Renal cortex interstitium (tissue), 11 donors: ENCODE results near the gene GSTP1. TPM values are rescaled to one million over a fixed set of nuclear protein-coding genes. Genes with fewer than 3 reads are reported as not detected.
"Not testable (repeated sequence)": the region's sequence is repeated elsewhere in the genome, so short reads cannot be mapped to it uniquely, and the experiment has no call there.

Source experiments
- DNase-seq, 11 donors: peaks; one replicate each; pipeline ENCODE4 v3.0.0-alpha.2; 2013; ENCODE audit warnings: low read depth in 9 of 11, low spot score in 4 of 11; ENCODE audit errors: extremely low read depth in 1 of 11
- polyA plus RNA-seq, 3 donors: library from polyadenylated mRNA; unstranded; fragments of 120-200 nt; gene quantifications; one replicate each; pipeline ENCODE4 v1.2.1, GENCODE V29; 2013; ENCODE audit not compliant: insufficient read length in 3 of 3

GSTP1 gene
- polyA plus RNA-seq, 3 donors = 697 to 788 (median 758) TPM

DNA sequence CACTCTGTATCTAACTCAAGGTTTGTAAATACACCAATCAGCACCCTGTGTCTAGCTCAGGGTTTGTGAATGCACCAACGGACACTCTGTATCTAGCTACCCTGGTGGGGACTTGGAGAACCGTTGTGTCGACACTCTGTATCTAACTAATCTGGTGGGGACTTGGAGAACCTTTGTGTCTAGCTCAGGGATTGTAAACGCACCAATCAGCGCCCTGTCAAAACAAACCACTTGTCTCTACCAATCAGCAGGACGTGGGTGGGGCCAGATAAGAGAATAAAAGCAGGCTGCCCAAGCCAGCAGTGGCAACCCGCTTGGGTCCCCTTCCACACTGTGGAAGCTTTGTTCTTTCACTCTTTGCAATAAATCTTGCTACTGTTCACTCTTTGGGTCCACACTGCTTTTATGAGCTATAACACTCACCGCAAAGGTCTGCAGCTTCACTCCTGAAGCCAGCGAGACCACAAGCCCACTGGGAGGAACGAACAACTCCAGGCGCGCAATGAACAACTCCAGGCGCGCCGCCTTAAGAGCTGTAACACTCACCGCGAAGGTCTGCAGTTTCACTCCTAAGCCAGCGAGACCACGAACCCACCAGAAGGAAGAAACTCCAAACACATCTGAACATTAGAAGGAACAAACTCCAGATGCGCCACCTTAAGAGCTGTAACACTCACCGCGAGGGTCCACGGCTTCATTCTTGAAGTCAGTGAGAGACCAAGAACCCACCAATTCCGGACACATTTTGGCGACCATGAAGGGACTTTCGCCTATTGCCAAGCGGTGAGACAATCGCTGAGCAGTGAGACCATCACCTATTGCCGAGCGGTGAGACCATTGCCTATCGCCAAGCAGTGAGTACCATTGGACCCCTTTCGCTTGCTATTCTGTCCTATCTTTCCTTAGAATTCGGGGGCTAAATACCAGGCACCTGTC is 36.3 kb downstream of the GSTP1 start:
- DNase-seq = not testable (repeated sequence)

DNA sequence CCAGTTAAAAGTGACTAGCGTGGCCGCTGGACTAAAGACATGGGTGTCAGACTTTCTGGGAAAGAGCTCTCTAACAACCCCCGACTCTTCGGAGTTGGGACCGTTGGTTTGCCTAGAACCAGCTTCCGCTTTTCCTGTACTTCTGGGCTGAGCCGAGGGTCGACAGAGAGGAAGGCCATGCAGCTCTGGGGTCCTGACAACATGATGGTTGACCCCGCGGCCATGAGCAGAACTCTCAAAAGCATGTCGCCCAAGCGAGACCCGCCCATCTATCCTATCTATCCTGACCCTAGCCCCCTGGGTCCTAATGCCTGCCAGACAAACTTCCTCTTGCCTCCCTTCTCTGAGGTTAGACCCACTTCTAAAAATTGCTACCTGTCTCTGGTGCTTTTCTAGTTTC is 37.0 kb downstream of the GSTP1 start:
- DNase-seq = not testable (repeated sequence)

DNA sequence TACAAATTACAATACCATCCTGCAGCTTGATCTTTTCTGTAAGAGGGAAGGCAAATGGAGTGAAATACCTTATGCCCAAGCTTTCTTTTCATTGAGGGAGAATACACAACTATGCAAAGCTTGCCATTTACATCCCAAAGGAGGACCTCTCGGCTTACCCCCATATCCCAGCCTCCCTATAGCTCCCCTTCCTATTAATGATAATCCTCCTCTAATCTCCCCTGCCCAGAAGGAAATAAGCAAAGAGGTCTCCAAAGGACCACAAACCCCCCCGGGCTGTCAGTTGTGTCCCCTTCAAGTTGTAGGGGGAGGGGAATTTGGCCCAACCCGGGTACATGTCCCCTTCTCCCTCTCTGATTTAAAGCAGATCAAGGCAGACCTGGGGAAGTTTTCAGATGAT is 38.3 kb downstream of the GSTP1 start:
- DNase-seq = not testable (repeated sequence)

DNA sequence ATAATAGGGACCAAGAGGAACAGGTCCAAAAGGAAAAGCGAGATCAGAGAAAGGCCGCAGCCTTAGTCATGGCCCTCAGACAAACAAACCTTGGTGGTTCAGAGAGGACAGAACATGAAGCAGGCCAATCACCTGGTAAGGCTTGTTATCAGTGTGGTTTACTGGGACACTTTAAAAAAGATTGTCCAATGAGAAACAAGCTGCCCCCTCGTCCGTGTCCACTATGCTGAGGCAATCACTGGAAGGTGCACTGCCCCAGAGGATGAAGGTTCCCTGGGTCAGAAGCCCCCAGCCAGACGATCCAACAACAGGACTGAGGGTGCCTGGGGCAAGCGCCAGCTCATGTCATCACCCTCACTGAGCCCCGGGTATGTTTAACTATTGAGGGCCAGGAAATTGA is 39.3 kb downstream of the GSTP1 start:
- DNase-seq = not testable (repeated sequence)

DNA sequence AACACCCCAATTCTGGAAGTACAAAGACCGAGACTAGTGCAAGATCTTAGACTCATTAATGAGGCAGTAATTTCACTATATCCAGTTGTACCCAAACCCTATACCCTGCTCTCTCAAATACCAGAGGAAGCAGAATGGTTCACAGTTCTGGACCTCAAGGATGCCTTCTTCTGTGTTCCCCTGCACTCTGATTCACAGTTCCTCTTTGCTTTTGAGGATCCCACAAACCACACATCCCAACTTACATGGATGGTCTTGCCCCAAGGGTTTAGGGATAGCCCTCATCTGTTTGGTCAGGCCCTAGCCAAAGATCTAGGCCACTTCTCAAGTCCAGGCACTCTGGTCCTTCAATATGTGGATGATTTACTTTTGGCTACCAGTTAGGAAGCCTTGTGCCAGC is 40.2 kb downstream of the GSTP1 start:
- not testable (repeated sequence) for DNase-seq

DNA sequence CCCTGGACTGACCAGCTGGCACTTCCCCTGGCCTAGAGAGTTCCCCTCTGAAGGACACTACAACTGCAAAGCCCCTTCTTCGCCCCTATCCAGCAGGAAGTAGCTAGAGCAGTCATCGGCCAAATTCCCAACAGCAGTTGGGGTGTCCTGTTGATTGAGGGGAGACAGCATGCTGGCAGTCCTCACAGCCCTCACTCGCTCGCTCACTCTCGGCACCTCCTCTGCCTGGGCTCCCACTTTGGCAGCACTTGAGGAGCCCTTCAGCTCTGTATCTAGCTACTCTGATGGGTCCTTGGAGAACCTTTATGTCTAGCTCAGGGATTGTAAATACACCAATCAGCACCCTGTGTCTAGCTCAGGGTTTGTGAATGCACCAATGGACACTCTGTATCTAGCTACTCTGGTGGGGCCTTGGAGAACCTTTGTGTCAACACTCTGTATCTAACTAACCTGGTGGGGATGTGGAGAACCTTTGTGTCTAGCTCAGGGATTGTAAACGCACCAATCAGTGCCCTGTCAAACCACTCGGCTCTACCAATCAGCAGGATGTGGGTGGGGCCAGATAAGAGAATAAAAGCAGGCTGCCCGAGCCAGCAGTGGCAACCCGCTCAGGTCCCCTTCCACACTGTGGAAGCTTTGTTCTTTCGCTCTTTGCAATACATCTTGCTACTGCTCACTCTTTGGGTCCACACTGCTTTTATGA is 42.7 kb downstream of the GSTP1 start:
- not testable (repeated sequence) for DNase-seq

DNA sequence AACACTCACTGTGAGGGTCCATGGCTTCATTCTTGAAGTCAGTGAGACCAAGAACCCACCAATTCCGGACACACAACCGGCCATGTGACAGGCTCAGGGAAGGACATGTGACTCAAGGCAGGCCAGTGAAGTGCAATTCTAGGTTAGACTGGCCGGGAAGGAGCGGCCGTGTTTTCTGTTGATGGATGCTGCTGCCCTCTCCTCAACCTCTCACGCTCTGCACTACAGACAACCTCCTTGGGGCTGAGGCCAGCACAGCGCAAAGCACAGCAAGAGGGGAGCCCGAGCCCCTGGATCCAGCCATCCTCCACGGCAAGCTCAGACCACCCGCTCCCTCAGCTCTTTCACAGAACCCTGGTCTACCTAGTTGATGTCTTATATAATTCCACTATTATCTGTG is 43.4 kb downstream of the GSTP1 start:
- DNase-seq = no peak

DNA sequence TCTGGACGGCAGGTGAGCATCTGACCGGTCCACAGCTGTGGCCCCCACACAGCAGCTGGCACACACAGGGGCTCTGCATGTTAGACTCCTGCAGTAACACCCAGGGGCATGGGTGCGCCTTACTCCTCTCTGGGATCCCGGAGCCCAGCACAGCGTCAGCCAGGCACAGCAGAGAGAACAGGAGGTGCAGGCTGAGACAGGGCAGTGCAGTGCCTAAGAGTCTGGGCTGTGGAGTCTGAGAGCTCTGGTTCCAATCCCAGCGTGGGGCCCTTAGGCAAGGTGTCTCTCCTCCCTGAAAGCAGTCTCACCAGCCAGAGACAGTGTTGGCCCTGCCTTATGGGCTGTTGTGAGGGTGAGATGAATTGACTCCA is 43.8 kb downstream of the GSTP1 start:
- DNase-seq = no peak

DNA sequence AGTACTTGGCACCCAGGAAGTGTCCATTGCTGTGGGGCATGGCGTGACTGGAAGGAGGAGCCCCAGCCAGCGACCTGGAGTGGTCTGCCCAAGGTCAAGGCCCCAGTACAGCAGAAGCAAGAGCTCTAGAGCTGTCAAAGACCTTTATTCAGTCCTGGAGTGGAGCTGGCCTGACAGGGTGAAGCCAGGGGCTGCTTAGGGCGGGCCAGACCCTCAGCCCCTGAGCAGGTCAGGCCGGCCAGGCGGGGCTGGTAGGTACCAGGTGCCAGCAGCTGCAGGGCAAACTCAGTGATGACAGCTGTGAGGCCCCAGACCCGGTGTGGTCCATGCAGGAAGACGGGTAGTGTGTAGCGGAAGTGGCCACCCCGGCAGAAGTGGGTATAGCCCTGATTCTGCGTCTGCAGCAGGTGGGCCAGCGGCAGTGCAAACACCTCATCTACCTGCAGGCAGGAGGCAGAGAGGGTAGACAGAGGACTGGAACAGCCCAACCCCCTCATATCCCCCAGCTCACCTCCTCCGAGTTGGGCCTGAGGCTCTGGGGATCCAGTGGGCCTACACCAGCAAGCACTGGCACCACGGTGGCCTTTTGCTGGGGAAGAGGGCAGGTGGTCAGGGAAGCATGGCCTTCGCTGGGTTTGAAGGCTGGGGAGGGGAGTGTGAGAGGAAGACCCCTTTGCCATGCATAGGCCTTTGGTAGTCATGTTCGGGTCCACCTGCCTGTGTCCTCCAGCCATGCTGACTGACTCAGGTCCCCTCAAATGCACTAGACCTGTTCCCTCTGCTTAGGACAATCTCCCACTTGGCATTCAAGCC is 44.4 kb downstream of the GSTP1 start:
- DNase-seq = no peak

DNA sequence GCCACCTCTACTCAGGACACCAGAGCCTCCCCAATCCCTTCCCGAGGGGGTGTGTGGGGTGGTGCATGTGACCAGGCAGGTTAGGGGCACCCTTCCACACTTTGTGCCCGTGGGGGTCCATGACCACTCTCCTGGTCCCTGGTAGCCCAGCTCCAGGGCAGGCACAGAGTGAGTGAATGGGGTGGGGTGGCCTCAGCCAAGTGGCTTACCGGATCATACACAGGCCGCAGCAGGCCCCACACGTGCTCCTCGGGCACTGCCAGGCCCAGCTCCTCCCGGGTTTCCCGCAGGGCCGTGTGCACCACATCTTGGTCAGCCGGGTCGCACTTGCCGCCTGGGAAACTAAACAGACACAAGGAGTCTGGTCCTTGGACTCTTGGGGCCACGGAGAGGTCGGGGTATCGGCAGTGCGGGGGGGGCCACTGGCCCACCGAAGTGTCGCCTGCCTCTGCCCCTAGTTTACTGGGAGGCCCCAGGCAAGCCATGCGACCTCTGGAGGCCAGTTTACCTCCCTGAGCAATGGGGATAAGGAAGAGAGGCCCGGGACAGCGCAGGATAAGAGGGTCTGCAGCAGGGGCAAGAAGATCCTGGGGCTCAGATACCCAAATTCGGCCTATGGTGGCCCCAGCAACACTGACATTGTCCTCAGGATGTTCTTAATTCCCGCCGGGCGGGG is 45.2 kb downstream of the GSTP1 start:
- no peak for DNase-seq

DNA sequence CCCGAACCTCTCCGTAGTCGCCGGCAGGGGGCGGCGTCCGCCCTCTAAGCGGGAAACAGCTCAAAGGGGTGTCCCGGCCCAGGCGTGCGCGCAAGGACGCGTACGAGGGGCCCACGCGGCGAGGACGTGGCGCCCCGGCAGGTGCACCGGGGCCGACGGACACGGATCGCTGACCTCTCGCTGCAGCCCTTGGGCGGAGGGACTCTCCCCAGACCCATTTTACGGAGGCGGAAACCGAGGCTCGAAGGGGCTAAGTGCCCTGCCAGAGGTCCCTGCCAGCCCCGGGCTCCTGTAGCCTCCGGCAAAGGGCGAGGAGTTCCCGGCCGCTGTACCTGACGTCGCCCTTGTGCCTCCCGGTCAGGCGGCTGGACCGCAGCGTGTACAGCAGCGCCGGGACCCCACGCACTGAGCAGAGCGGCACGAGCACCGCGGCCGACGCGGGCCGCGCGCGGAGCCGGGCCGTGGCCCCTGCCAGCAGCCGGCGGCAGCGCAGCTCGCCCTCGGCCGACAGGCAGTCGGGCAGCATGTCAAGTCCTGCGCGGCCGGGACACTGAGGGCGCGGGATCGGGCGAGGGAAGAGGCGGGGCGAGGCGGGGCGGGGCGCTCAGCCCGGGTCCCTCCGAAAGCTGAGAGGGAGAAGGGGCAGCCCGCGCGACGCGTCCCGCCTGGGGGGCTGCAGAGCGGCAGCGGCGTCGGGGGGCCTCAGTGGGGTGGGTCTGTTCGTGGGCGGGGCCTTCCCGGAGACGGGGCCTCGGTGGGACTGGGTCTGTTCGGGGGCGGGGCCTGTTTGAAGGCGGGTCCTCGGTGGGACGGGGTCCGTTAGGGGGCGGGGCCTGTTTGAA is 46.0 kb downstream of the GSTP1 start, which contains the start of gene NUDT8:
Gene NUDT8 (minus strand): TSS at position 552 of the 842 bp plus-strand sequence. CDS start 26 bp downstream, at position 526.
- peak in 5 of 11 donors; percentile 35 to 63 (median 61) for DNase-seq

DNA sequence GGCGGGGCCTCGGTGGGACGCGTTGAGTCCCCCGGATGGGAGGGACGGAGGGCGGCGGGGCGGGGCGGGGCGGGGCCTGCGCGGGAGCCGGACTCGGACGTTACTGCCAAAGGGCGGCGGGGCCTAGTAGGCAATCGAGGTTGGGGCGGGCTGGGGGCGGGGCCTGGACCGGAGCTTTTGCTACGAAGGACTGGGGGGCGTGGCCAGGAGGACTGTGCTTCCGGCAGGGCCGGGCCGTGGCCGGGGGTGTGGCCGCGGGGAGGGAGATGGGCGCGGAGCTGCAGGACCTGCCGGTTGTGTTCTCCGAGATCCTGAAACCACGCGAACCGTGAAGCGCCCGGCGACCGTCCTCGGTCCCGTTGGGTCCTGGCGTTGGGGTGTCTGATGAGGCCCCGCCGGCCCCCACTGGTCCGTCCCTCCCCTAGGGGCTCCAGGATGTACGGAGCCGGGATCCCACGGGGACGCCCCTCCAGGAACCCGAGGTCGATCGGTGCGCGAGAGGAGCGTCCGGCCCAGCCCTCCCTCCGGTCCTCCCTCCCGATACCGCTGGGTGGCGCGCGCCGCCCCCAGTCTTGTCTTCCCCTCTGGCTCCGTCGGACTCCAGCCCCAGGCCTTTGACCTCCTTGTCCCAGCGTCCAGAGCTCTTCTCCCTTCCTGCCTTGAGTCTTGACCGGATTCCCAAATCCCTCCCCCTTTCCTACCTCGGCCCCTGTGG is 46.8 kb downstream of the GSTP1 start:
- peak; percentile 83 to 97 (median 96) for DNase-seq

DNA sequence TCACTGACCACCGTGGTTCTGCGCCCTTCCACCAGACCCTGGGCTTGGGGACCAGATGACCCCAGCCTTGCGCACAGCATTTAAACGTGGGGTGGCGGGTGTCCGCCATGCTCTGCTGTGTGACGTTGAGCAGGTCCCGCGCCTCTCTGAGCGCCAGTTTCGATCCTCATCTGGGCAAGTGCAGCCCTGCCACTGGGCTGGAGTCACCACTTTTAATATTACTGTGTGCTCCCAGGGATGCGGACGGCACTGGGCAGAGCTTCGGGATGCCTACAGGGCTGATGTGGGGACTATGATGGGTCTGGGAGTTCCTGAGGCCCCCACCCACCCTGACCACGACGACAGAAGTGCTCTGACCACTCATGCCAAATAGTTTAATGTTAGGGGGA is 47.3 kb downstream of the GSTP1 start:
- no peak for DNase-seq

DNA sequence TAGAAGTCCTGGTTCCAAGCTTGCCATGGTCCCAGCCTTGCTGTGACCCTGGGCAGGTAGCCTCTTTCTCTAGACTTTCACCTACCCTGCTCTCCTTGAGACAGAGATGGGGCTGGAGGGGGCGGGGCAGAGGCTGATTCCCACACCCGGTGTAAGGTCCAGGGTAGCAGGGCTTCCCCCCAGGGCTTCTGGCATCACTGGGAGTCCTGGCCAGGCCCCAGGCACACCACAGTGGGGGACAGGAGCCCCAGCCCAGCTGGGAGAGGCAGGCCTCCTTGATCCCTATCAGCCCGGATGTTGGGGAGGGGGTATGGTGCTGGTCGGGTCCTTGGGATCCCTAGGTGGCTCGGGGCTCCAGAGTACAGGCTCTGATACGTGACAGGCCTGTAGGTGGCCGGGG is 47.8 kb downstream of the GSTP1 start:
- no peak for DNase-seq

DNA sequence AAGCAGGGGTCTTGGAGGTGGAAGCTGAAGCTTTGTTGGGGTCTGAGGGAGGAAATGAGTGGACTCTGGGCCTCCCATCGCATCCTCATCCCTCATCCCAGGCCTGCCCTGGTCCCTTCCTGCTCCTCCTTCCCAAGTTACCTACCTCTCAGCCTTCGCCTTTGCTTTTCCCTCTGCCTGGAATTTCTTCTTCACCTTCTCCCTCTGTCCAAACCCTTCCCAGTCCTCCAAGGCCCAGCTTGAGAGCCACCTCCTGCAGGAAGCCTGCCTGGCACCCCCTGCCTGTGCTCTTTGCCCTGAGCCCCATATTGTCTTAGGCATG is 48.2 kb downstream of the GSTP1 start:
- DNase-seq = no peak

DNA sequence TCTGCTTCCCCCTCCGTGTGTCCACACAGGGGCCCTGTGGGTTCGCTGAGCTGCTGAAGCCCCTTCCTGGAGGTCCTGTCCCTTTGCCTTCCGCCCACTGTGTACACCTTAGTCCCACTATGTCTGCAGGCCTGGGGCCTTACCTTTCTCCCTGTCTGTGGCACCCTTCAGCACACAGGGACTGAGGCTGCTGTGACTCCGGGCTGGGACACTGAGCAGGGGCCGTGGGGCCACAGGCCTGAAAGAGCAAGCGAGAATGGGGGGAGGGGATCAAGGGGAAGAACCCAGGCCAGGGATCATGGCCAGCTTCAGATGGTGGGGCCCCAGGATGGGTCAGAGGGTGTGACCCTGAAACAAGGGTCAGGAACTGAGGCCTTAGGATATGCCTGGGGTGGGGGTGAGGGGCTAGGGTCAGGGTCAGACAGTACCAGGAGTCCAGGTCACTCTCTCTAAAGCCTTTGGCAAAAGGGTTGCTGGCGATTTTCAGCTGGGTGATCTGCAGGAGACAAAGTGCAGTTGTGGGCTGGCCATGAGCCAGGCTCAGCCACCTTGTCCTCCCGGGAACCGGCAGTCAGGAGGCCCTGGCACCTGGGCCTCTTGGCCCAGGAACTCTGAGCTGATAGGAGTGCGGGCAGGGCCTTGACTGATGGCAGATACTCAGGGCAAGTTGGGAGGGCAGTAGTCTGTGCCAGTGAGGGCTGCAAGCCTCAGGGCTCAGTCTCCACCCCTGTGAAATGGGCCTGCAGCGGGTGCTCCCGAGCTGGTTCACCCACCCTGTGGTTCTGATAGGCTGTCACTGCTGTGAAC is 48.8 kb downstream of the GSTP1 start:
- no peak for DNase-seq
